B cell (primary cell): ENCODE data around the gene TSNAX. TPM values are rescaled to one million over a fixed set of nuclear protein-coding genes. Genes with fewer than 3 reads are reported as not detected.

Experiments used
- ATAC-seq: fragments of 200-7000 bp; cut with Tn5 transposase; one replicate; pipeline ENCODE4 v1.10.0; 2021; ENCODE audit warnings: low read depth, mild to moderate bottlenecking, moderate number of reproducible peaks, moderate library complexity
- CTCF ChIA-PET: fragments of 350-600 bp; sonication (Branson Sonifier 250); formaldehyde crosslinking; loops from one replicate; lab custom pipeline; 2021; ENCODE audit warnings: antibody characterized with exemption, inconsistent platforms; lab: Charles Lee
- POLR2A ChIA-PET: fragments of 350-600 bp; sonication (Branson Sonifier 250); formaldehyde crosslinking; loops from one replicate; lab custom pipeline; 2021; ENCODE audit warnings: antibody characterized with exemption; lab: Charles Lee
- DNase-seq: peaks from one replicate; pipeline ENCODE4 v3.0.0; 2013
- H2AFZ ChIP-seq: 2 replicates; pipeline ENCODE4 v1.6.1; 2012; ENCODE audit warnings: mild to moderate bottlenecking, low read depth, low read length; ENCODE audit not compliant: insufficient read depth, poor library complexity, severe bottlenecking
- H3K27ac ChIP-seq, 2 donors: 1 replicate in 1 of 2; 2 replicates in 1 of 2; pipeline ENCODE4 v1.5.1; 2012 to 2013; ENCODE audit warnings: low read length in 2 of 2, mild to moderate bottlenecking in 2 of 2, moderate library complexity in 1 of 2
- H3K27me3 ChIP-seq, 4 experiments: fragments of 200-600 bp in 1 of 4; sonication (generic) in 1 of 4; replicated peaks in 1 of 4; 1 replicate in 2 of 4; 2 replicates in 2 of 4; pipeline versions ENCODE4 v1.6.1 to v1.7.0; 2013 to 2016; ENCODE audit warnings: low read length in 3 of 4, mild to moderate bottlenecking in 2 of 4, mixed read lengths in 1 of 4, moderate library complexity in 1 of 4; ENCODE audit not compliant: insufficient read depth in 4 of 4, control insufficient read depth in 3 of 4; ENCODE audit errors: control extremely low read depth in 1 of 4
- H3K36me3 ChIP-seq, 2 experiments: replicated peaks in 1 of 2; 1 replicate in 1 of 2; 2 replicates in 1 of 2; pipeline versions ENCODE4 v1.6.1 to v1.7.1; 2013; ENCODE audit warnings: low read length in 1 of 2; ENCODE audit not compliant: insufficient read depth in 2 of 2, control insufficient read depth in 1 of 2; ENCODE audit errors: control extremely low read depth in 1 of 2, extremely low read depth in 1 of 2
- H3K4me1 ChIP-seq, 2 donors: fragments of 200-600 bp in 1 of 2; sonication (generic) in 1 of 2; 1 replicate in 1 of 2; 2 replicates in 1 of 2; pipeline versions ENCODE4 v1.5.1 to v1.6.1; 2013 to 2017; ENCODE audit warnings: low read length in 2 of 2; ENCODE audit not compliant: control insufficient read depth in 2 of 2, insufficient read depth in 2 of 2
- H3K4me2 ChIP-seq: replicated peaks from 2 replicates; pipeline ENCODE3; 2012; ENCODE audit warnings: mild to moderate bottlenecking, low read depth, low read length; ENCODE audit not compliant: poor library complexity, severe bottlenecking
- H3K4me3 ChIP-seq, 5 experiments: fragments of 200-600 bp in 1 of 5; sonication (generic) in 1 of 5; 1 replicate in 3 of 5; 2 replicates in 2 of 5; pipeline versions ENCODE4 v1.5.1 to v1.7.0; 2011 to 2016; ENCODE audit warnings: low read length in 4 of 5, mild to moderate bottlenecking in 4 of 5, low read depth in 2 of 5, control low read depth in 1 of 5, moderate library complexity in 1 of 5; ENCODE audit not compliant: insufficient read depth in 1 of 5; ENCODE audit errors: control extremely low read depth in 1 of 5, extremely low read depth in 1 of 5
- H3K79me2 ChIP-seq: fragments of 200-600 bp; sonication (generic); one replicate; pipeline ENCODE4 v1.6.0; 2016; ENCODE audit warnings: low read length; ENCODE audit not compliant: control insufficient read depth, insufficient read depth
- H3K9ac ChIP-seq: fragments of 200-600 bp; sonication (generic); 2 replicates; pipeline ENCODE4 v1.6.1; 2017; ENCODE audit warnings: mild to moderate bottlenecking, low read length, moderate library complexity
- H3K9me3 ChIP-seq, 3 donors: one replicate each; pipeline versions ENCODE4 v1.6.1 to v1.7.1; 2013; ENCODE audit warnings: low read length in 2 of 3; ENCODE audit not compliant: control insufficient read depth in 2 of 3, insufficient read depth in 1 of 3; ENCODE audit errors: control extremely low read depth in 1 of 3
- H4K20me1 ChIP-seq: 2 replicates; pipeline ENCODE4 v1.6.0; 2012; ENCODE audit warnings: mild to moderate bottlenecking, low read length; ENCODE audit not compliant: insufficient read depth, control insufficient read depth, poor library complexity, severe bottlenecking
- H3K27ac Mint-ChIP-seq: one replicate; pipeline ENCODE4 v1.8.0; 2021; ENCODE audit warnings: mixed read lengths
- H3K27me3 Mint-ChIP-seq: one replicate; pipeline ENCODE4 v1.8.0; 2021; ENCODE audit warnings: mixed read lengths
- H3K4me1 Mint-ChIP-seq: one replicate; pipeline ENCODE4 v1.8.0; 2021; ENCODE audit warnings: mixed read lengths
- H3K4me3 Mint-ChIP-seq: one replicate; pipeline ENCODE4 v1.8.0; 2021; ENCODE audit warnings: mixed read lengths
- H3K9me3 Mint-ChIP-seq: one replicate; pipeline ENCODE4 v1.8.0; 2022; ENCODE audit warnings: mixed read lengths; ENCODE audit not compliant: insufficient read depth
- EZH2 ChIP-seq: IDR thresholded peaks from 2 replicates; pipeline ENCODE4 v1.6.1; 2012; ENCODE audit warnings: borderline replicate concordance, low read depth, mild to moderate bottlenecking, moderate library complexity, low read length; ENCODE audit not compliant: insufficient read depth, poor library complexity, severe bottlenecking
- WGBS: methylation state at CpG from one replicate; pipeline ENCODE4 v1.1.5; 2013; ENCODE audit warnings: missing lambda C conversion rate; ENCODE audit not compliant: insufficient coverage; 5-methylcytosine and 5-hydroxymethylcytosine counted together
- intact Hi-C: fragments of 100-400 bp; cut with micrococcal nuclease; formaldehyde crosslinking; loops from one replicate; pipeline ENCODE4 v1.10.0; 2022
- polyA plus RNA-seq: library from polyadenylated mRNA; depleted of rRNA; stranded (reverse); fragments of >200 nt; gene quantifications from 2 replicates; pipeline ENCODE4 v1.2.3, GENCODE V29; 2012
- total RNA-seq, 2 donors: library from RNA; stranded (reverse); fragments of 120-200 nt in 1 of 2; gene quantifications; 1 replicate in 1 of 2; 2 replicates in 1 of 2; pipeline versions ENCODE4 v1.2.3 to v1.2.4, GENCODE V29; 2013 to 2022
- TF ChIP-seq, protein P1 (sequence below): fragments of 200-600 bp; IDR thresholded peaks from one replicate; pipeline ENCODE4 v1.8.0; 2022; ENCODE audit warnings: antibody characterized with exemption, mild to moderate bottlenecking

TSNAX gene
- total and polyA plus RNA-seq, 2 donors (not counting 1 experiment from before 2014, with no cell fraction given), result 9.0 to 41.4 TPM

DNA sequence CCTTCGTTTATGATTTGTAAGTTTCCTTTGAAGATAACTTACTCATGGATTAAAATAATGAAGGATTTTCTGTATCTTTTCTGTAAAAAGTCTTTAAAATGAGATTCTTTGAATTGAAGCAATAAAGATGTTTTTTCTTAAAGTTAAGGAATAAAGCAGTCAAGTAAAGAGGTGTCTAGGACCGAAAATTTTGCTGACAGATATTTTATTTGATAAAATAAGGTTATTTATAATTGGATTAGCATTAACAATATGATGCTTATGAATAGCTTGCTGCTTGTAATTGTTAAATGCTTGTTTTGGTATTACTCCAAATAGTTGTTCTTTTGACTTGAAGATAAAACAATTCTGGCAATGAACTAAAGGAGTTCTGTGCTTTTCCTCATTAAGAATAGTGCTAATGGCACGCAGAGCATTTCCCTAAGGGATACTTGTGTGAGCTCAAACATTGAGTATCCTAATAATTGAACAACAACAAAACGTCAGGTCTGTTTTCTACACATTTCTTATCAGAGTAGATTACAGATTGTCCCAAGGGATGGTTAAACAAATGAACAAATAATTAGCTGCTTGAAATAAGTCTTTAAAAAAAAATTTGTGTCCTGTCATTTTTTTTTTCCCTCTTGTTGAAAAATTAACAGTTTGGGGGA, 16.6 kb downstream of the TSNAX start:
- intact Hi-C loops, result no loop called here
- no peaks in the 10 kb centered on the region for H3K9me3 Mint-ChIP-seq
- ATAC-seq, result no peak
- no peaks in the 10 kb centered on the region for H3K27me3 Mint-ChIP-seq
- Histone ChIP-seq H3K4me1 (no peaks in the 10 kb centered on the region), H3K9me3 (no peaks in the 10 kb centered on the region), H4K20me1 (peaks cover 31% of the 10 kb centered on the region), H3K27me3 (no peaks in the 10 kb centered on the region), H3K9ac (no peak overlapping the region), H3K27ac (no peak overlapping the region), H3K36me3 (peaks cover 4 to 32% of the 10 kb centered on the region in 2 experiments), H3K4me3 (no peak overlapping the region), H3K4me2 (no peak overlapping the region), H3K79me2 (peaks cover 10% of the 10 kb centered on the region), H2AFZ (no peak overlapping the region)
- no peak overlapping the region for H3K27ac Mint-ChIP-seq
- TF ChIP-seq, protein P1, sequence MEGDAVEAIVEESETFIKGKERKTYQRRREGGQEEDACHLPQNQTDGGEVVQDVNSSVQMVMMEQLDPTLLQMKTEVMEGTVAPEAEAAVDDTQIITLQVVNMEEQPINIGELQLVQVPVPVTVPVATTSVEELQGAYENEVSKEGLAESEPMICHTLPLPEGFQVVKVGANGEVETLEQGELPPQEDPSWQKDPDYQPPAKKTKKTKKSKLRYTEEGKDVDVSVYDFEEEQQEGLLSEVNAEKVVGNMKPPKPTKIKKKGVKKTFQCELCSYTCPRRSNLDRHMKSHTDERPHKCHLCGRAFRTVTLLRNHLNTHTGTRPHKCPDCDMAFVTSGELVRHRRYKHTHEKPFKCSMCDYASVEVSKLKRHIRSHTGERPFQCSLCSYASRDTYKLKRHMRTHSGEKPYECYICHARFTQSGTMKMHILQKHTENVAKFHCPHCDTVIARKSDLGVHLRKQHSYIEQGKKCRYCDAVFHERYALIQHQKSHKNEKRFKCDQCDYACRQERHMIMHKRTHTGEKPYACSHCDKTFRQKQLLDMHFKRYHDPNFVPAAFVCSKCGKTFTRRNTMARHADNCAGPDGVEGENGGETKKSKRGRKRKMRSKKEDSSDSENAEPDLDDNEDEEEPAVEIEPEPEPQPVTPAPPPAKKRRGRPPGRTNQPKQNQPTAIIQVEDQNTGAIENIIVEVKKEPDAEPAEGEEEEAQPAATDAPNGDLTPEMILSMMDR, result no peak
- TF ChIP-seq EZH2, result no peak
- DNase-seq, result no peak
- ChIA-PET POLR2A (no interaction called here), CTCF (interaction anchor here (0.6 to 1.7 kb wide), 2 partner anchors 59 to 188 kb away, joined by 3 to 4 read pairs; no protein-coding TSS in a partner anchor)
- H3K4me1 Mint-ChIP-seq, result no peaks in the 10 kb centered on the region
- no CpG with 5 or more reads among the region's 4 CpGs for WGBS
- H3K4me3 Mint-ChIP-seq, result no peak overlapping the region

DNA sequence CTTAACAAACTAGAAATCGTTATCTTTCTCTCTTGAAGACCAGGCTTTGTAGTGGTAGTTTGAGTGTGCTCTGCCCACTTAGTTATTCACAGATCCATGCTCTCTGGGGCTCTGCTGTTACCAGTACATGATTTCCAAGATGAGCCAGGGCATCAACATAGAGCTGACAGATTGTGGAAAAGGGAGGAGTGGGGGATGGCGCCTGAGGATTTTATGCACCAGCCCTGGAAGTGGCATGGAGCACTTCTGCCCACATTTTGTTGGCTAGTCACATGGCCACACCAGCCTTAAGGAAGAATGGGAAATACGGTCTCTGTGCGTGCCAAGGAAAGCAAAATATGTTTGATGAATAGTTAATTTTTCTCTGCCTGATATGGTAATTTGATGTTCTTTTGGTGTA, 18.2 kb downstream of the TSNAX start:
- no peak overlapping the region for H3K9ac ChIP-seq
- H3K4me3 Mint-ChIP-seq, result no peak overlapping the region
- H3K4me3 ChIP-seq, result no peak overlapping the region
- H3K4me2 ChIP-seq, result no peak overlapping the region
- no peak for DNase-seq
- TF ChIP-seq EZH2, result no peak
- TF ChIP-seq, protein P1, result no peak
- H3K9me3 Mint-ChIP-seq, result no peaks in the 10 kb centered on the region
- H3K9me3 ChIP-seq, result no peaks in the 10 kb centered on the region
- 100% methylated on average over 3 of the region's 4 CpGs for WGBS
- peaks cover 2 to 23% of the 10 kb centered on the region in 2 experiments for H3K36me3 ChIP-seq
- H3K4me1 ChIP-seq, result no peaks in the 10 kb centered on the region
- no peak overlapping the region for H3K27ac Mint-ChIP-seq
- H4K20me1 ChIP-seq, result peaks cover 19% of the 10 kb centered on the region
- no peak overlapping the region for H3K27ac ChIP-seq
- H3K27me3 ChIP-seq, result no peaks in the 10 kb centered on the region
- peaks cover 3% of the 10 kb centered on the region for H3K79me2 ChIP-seq
- no peaks in the 10 kb centered on the region for H3K4me1 Mint-ChIP-seq
- POLR2A ChIA-PET, result no interaction called here
- no peak for ATAC-seq
- no peak overlapping the region for H2AFZ ChIP-seq
- CTCF ChIA-PET, result interaction anchor here (0.7 to 1.0 kb wide), 2 partner anchors 27 to 190 kb away, joined by 3 read pairs; no protein-coding TSS in a partner anchor
- H3K27me3 Mint-ChIP-seq, result no peaks in the 10 kb centered on the region
- intact Hi-C loops, result no loop called here
